Nephron (organoid): ENCODE results near the gene SLC12A7.

Source experiments
- H3K27ac Mint-ChIP-seq, 3 experiments: 2 replicates each; pipeline ENCODE4 v1.8.0; 2020; ENCODE audit warnings: mixed read lengths in 3 of 3, mild to moderate bottlenecking in 2 of 3, moderate library complexity in 1 of 3
- H3K27me3 Mint-ChIP-seq: 2 replicates; pipeline ENCODE4 v1.8.0; 2021; ENCODE audit warnings: low read depth, mild to moderate bottlenecking, moderate library complexity, mixed read lengths
- H3K36me3 Mint-ChIP-seq: 2 replicates; pipeline ENCODE4 v1.8.0; 2020; ENCODE audit warnings: low read depth, mixed read lengths
- H3K4me1 Mint-ChIP-seq: 2 replicates; pipeline ENCODE4 v1.8.0; 2020; ENCODE audit warnings: mixed read lengths
- H3K4me3 Mint-ChIP-seq, 3 experiments: 2 replicates each; pipeline ENCODE4 v1.8.0; 2020; ENCODE audit warnings: mild to moderate bottlenecking in 3 of 3, mixed read lengths in 3 of 3, moderate library complexity in 2 of 3
- H3K9me3 Mint-ChIP-seq: 2 replicates; pipeline ENCODE4 v1.8.0; 2020; ENCODE audit warnings: mixed read lengths
- CTCF ChIP-seq, 3 experiments: fragments of 200-600 bp; sonication (generic); IDR thresholded peaks; one replicate each; pipeline ENCODE4 v1.5.0; 2021; ENCODE audit warnings: antibody characterized with exemption in 3 of 3; ENCODE audit not compliant: unreplicated experiment in 3 of 3

Gene SLC12A7

GRCh38 chr5:1133510-1134201 is 21.8 kb upstream of the SLC12A7 start:
- Mint-ChIP-seq H3K9me3 (no peaks in the 10 kb centered on the region), H3K4me3 (no peak overlapping the region)

GRCh38 chr5:1133108-1133507 is 21.2 kb upstream of the SLC12A7 start:
- Mint-ChIP-seq H3K4me1 (peaks cover 48% of the 10 kb centered on the region), H3K27ac (peak overlapping the region in 1 of 3 experiments; percentile 59), H3K36me3 (peaks cover 6% of the 10 kb centered on the region), H3K9me3 (no peaks in the 10 kb centered on the region), H3K4me3 (no peak overlapping the region), H3K27me3 (peaks cover 29% of the 10 kb centered on the region)
- TF ChIP-seq CTCF (IDR thresholded peaks at IDR 0.05; ENCODE audit: unreplicated experiment in 3 of 3) = no peak

More at GRCh38 chr5:1133510-1134201, 21.8 kb upstream of the SLC12A7 start:
- Mint-ChIP-seq H3K27me3 (peaks cover 28% of the 10 kb centered on the region), H3K4me1 (peaks cover 52% of the 10 kb centered on the region), H3K36me3 (peaks cover 6% of the 10 kb centered on the region), H3K27ac (peak overlapping the region in 2 of 3 experiments; percentile 58 to 59)
- no peak for TF ChIP-seq CTCF (IDR thresholded peaks at IDR 0.05; ENCODE audit: unreplicated experiment in 3 of 3)

DNA sequence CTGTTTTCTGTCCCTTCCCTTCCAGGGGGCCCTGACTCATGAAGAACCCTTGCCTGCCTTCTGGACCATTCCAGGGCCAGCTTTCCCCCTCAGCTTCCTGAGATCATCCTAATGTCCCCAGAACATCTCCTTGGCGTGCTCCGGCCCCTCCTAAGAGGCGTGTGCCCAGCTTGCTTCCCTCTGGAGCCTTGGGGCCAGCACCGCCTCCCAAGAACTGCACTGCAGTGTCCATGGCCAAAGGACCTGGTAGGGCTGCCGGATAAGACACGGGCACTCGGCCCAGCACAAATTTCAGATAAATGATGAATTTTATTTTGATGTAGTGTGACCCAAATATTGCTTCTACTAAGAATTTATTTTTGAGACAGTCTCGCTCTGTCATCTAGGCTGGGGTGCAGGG is 20.7 kb upstream of the SLC12A7 start:
- no peaks in the 10 kb centered on the region for H3K9me3 Mint-ChIP-seq
- peaks cover 35% of the 10 kb centered on the region for H3K27me3 Mint-ChIP-seq
- peak overlapping the region in 1 of 3 experiments; percentile 15 for H3K27ac Mint-ChIP-seq
- peaks cover 49% of the 10 kb centered on the region for H3K4me1 Mint-ChIP-seq
- TF ChIP-seq CTCF (IDR thresholded peaks at IDR 0.05; ENCODE audit: unreplicated experiment in 3 of 3) = no peak
- H3K4me3 Mint-ChIP-seq = no peak overlapping the region
- peaks cover 6% of the 10 kb centered on the region for H3K36me3 Mint-ChIP-seq

DNA sequence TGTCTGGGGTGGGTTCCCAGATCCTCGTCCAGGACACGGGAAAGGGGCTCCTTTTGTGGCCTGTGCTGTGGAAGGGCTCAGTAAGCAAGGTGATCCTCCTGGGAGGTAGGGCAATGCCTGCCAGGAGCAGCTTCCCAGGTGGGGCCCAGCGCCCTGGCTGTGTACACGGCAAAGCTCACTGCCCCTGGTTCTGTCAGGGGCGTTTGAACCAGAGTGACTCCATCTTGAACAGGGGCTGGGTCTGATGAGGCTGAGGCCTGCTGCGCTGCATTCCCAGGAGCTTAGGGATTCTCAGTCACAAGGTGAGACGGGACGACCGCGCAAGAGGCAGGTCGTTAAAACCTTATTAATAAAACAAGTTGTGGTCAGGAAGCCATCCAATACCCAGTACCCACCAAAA is 19.9 kb upstream of the SLC12A7 start:
- Mint-ChIP-seq H3K4me1 (peaks cover 46% of the 10 kb centered on the region), H3K36me3 (peaks cover 5% of the 10 kb centered on the region), H3K9me3 (no peaks in the 10 kb centered on the region), H3K27ac (no peak overlapping the region), H3K4me3 (no peak overlapping the region), H3K27me3 (peaks cover 31% of the 10 kb centered on the region)
- no peak for TF ChIP-seq CTCF (IDR thresholded peaks at IDR 0.05; ENCODE audit: unreplicated experiment in 3 of 3)

DNA sequence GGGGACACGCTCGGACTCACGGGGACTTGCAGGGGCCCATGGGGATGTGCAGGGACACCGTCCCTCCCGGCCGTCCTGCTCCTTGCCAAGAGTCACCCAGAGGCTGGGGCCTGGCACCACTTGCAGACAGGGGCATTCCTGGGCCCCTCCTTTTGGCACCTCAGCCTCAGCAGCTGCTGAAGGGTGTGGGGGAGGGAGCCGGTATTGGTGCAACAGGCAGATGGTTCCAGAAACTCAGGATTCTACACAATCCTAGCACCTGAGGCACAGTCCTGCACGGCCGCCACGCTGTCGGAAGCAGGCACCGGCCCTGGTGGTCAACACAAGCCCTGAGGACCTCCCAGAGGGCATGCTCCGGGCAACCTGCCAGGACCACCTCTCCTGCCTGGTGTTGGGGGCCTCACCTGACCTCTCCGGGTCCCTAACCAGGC is 19.3 kb upstream of the SLC12A7 start:
- Mint-ChIP-seq H3K27me3 (peaks cover 30% of the 10 kb centered on the region), H3K4me1 (peaks cover 47% of the 10 kb centered on the region), H3K9me3 (no peaks in the 10 kb centered on the region), H3K4me3 (no peak overlapping the region), H3K27ac (no peak overlapping the region), H3K36me3 (no peaks in the 10 kb centered on the region)
- TF ChIP-seq CTCF (IDR thresholded peaks at IDR 0.05; ENCODE audit: unreplicated experiment in 3 of 3) = no peak
